ENCODE results near the gene RAB8A.
A peak's percentile ranks its signal among the peaks of the same experiment; 100 is the strongest.

RAB8A gene

DNA sequence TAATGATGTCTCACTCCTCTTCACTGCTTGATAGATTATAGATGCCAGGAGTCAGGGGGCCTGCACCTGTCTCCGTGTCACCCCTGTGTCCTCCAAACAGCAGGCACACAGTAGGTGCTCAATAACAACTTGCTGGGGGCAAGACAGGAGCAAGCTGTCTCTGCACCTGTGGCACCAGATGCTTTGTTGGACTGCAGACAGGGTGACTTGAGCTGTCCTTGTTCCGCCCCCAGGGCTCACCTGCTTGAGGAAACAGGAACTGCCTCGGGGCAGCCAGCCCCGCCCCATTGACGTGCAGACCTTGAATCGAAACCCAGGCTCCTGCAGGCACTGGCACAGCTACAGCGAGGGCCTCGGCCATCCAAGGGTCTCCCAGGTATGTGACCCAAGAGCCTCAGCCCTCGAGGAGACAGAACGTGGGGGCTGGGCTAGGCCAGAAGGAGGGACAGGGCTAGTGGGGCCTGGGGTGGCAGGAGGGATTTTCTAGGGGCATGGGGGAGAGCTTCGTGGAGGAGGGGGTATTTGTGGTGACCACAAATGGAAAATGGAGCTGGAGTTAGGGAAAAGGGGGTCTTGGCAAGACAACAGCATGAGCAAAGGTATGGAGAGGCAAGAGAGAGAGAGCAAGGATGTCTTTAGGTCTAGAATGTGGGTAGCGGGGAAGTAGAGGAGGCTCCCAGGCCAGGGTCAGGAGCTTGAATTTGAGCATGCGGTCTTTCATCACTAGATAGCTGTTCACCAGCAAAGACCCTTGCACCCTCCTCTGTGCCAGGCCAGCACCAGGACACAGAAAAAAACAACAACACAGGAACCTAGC lies 31.9 kb downstream of the RAB8A start, which contains the start of gene HSH2D:
HSH2D (plus strand) TSS at position 287 of the 817 bp plus-strand sequence. CDS start 5,066 bp downstream, outside the sequence.
- peak within 1 kb of the TSS; percentile 62; the same call in 1 of the 2 replicates for H3K4me2 ChIP-seq
- no peaks in the 10 kb centered on the region for H4K20me1 ChIP-seq (ENCODE audit: insufficient read depth)
- H3K27ac ChIP-seq, result peak within 1 kb of the TSS; percentile 4; the same call in 1 of the 2 replicates
- no peak within 1 kb of the TSS for H3K4me3 ChIP-seq (IDR thresholded peaks at IDR 0.05; ENCODE audit: insufficient read depth, low read depth, low read length)
- no peaks in the 10 kb centered on the region for H3K27me3 ChIP-seq (ENCODE audit: insufficient read depth, low read depth)
- peaks cover 6% of the 10 kb centered on the region for H3K4me1 ChIP-seq (ENCODE audit: low read depth, poor library complexity, severe bottlenecking)
- H3K79me2 ChIP-seq (ENCODE audit: insufficient read depth, low read depth), result no peaks in the 10 kb centered on the region
- peak within 1 kb of the TSS; percentile 57; the same call in 1 of the 2 replicates for H2AFZ ChIP-seq (ENCODE audit: low read depth)
- TF ChIP-seq, protein P1, sequence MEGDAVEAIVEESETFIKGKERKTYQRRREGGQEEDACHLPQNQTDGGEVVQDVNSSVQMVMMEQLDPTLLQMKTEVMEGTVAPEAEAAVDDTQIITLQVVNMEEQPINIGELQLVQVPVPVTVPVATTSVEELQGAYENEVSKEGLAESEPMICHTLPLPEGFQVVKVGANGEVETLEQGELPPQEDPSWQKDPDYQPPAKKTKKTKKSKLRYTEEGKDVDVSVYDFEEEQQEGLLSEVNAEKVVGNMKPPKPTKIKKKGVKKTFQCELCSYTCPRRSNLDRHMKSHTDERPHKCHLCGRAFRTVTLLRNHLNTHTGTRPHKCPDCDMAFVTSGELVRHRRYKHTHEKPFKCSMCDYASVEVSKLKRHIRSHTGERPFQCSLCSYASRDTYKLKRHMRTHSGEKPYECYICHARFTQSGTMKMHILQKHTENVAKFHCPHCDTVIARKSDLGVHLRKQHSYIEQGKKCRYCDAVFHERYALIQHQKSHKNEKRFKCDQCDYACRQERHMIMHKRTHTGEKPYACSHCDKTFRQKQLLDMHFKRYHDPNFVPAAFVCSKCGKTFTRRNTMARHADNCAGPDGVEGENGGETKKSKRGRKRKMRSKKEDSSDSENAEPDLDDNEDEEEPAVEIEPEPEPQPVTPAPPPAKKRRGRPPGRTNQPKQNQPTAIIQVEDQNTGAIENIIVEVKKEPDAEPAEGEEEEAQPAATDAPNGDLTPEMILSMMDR (conservative IDR thresholded peaks at IDR 0.05; ENCODE audit: low read depth, low read length), result no peak
- no peaks in the 10 kb centered on the region for H3K36me3 ChIP-seq (ENCODE audit: insufficient read depth)
- peak within 1 kb of the TSS; percentile 49; the same call in 1 of the 2 replicates for H3K9ac ChIP-seq

DNA sequence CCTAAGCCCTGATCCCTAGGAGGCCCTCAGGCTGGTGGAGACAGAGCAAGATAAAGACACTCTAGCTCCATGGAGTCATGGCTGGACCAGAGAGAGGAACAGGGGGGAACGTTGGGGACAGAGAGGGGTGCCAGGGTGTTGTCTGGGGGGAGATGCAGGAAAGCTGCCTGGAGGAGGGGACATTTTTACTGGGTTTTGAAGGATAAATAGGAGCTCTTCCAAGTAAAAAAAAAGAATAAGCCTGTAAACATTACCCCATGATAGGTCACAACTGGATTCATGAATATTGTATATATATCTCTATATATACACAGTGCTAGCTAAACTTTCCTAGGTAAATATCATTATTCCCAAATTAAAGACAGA lies 32.5 kb downstream of the RAB8A start:
- Histone ChIP-seq H3K4me1 (ENCODE audit: low read depth, poor library complexity, severe bottlenecking) (peaks cover 6% of the 10 kb centered on the region), H3K9ac (no peak overlapping the region; the same call in 1 of the 2 replicates), H3K27ac (no peak overlapping the region), H3K79me2 (ENCODE audit: insufficient read depth, low read depth) (no peaks in the 10 kb centered on the region), H3K4me2 (peak overlapping the region; percentile 62; the same call in 1 of the 2 replicates), H3K4me3 (IDR thresholded peaks at IDR 0.05; ENCODE audit: insufficient read depth, low read depth, low read length) (no peak overlapping the region), H3K27me3 (ENCODE audit: insufficient read depth, low read depth) (no peaks in the 10 kb centered on the region), H4K20me1 (ENCODE audit: insufficient read depth) (no peaks in the 10 kb centered on the region), H3K36me3 (ENCODE audit: insufficient read depth) (no peaks in the 10 kb centered on the region), H2AFZ (ENCODE audit: low read depth) (peak overlapping the region; percentile 57; the same call in 1 of the 2 replicates)
- TF ChIP-seq, protein P1 (conservative IDR thresholded peaks at IDR 0.05; ENCODE audit: low read depth, low read length), result no peak

DNA sequence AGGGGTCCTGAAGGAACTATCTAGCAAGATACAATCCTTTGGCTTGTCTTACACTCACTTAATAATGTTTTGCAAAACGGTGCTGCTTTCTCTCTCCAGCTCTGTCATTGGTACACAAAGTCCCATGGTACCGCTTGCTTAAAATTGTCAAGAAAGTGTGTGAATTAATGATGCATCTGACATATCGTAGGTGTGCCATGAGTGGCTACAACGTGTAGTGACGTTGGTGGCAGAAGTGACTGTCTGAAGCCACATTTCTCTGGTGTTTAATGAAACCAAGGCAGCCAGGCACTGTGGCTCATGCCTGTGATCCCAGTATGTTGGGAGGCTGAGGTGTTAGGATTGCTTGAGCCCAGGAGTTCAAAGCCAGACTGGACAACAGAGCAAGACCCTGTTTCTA lies 34.4 kb downstream of the RAB8A start:
- no peaks in the 10 kb centered on the region for H3K36me3 ChIP-seq (ENCODE audit: insufficient read depth)
- H3K4me2 ChIP-seq, result no peak overlapping the region
- no peaks in the 10 kb centered on the region for H3K79me2 ChIP-seq (ENCODE audit: insufficient read depth, low read depth)
- H3K4me1 ChIP-seq (ENCODE audit: low read depth, poor library complexity, severe bottlenecking), result peaks cover 6% of the 10 kb centered on the region
- H2AFZ ChIP-seq (ENCODE audit: low read depth), result no peak overlapping the region
- H3K4me3 ChIP-seq (IDR thresholded peaks at IDR 0.05; ENCODE audit: insufficient read depth, low read depth, low read length), result no peak overlapping the region
- no peaks in the 10 kb centered on the region for H3K27me3 ChIP-seq (ENCODE audit: insufficient read depth, low read depth)
- H4K20me1 ChIP-seq (ENCODE audit: insufficient read depth), result no peaks in the 10 kb centered on the region
- no peak overlapping the region for H3K9ac ChIP-seq
- H3K27ac ChIP-seq, result no peak overlapping the region
- TF ChIP-seq, protein P1 (conservative IDR thresholded peaks at IDR 0.05; ENCODE audit: low read depth, low read length), result no peak

DNA sequence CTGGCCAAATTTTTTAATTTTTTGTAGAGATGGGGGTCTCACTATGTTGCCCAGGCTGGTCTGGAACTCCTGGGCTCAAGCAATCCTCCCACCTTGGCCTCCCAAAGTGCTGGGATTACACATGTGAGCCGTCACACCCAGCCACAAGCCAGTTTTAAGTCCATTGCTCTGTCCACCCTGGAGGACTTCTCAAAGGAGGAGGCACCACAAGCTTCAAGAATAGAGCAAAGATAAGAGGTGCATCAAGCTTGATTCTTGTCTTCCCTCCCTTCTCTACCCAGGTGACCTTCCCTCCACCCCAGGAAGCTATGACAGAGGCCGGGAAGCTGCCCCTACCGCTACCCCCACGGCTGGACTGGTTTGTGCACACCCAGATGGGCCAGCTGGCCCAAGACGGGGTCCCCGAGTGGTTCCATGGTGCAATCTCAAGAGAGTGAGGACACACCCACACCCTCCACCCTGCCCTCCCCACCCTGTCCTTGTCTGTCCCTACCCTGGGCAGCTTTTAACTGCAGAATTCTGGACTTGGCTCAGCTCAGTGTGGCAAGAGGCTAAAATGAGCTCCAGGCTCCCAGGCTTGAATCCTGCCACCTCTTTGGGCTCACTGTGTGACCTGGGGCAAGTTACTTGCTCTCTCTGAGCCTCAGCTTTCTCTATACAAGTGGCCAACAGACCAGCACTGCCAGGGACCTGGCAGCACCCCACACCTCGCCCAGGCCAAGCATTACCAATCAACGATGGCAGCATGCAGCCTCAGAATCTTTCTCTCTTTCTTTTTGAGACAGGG lies 36.9 kb downstream of the RAB8A start:
- no peak overlapping the region for H3K9ac ChIP-seq
- H3K4me3 ChIP-seq (IDR thresholded peaks at IDR 0.05; ENCODE audit: insufficient read depth, low read depth, low read length), result no peak overlapping the region
- TF ChIP-seq, protein P1 (conservative IDR thresholded peaks at IDR 0.05; ENCODE audit: low read depth, low read length), result no peak
- no peaks in the 10 kb centered on the region for H3K79me2 ChIP-seq (ENCODE audit: insufficient read depth, low read depth)
- H3K27ac ChIP-seq, result no peak overlapping the region
- H2AFZ ChIP-seq (ENCODE audit: low read depth), result no peak overlapping the region
- H4K20me1 ChIP-seq (ENCODE audit: insufficient read depth), result no peaks in the 10 kb centered on the region
- H3K36me3 ChIP-seq (ENCODE audit: insufficient read depth), result no peaks in the 10 kb centered on the region
- H3K27me3 ChIP-seq (ENCODE audit: insufficient read depth, low read depth), result no peaks in the 10 kb centered on the region
- H3K4me1 ChIP-seq (ENCODE audit: low read depth, poor library complexity, severe bottlenecking), result no peaks in the 10 kb centered on the region
- H3K4me2 ChIP-seq, result no peak overlapping the region

All from KMS-11 (cell line).